ENCODE data around the gene GOLM1. TPM values are rescaled to one million over a fixed set of nuclear protein-coding genes. Genes with fewer than 3 reads are reported as not detected.

GOLM1 gene
- total RNA-seq, 1 experiment from 2014 or later, result 73.4 TPM

GRCh38 chr9:86093788-86094555 lies 5.4 kb downstream of the GOLM1 start:
- Histone ChIP-seq H3K9me3 (ENCODE audit: control insufficient read depth, insufficient read depth, low read depth, low read length) (no peaks in the 10 kb centered on the region), H3K27ac (ENCODE audit: low read length) (peak overlapping the region; percentile 90), H3K27me3 (ENCODE audit: control insufficient read depth, insufficient read depth, low read length) (no peaks in the 10 kb centered on the region), H3K4me3 (ENCODE audit: low read depth in 2 of 2, low read length in 2 of 2) (peak overlapping the region in 1 of 2 experiments; percentile 7; a peak in 1 of 4 replicates), H3K4me1 (ENCODE audit: control insufficient read depth, insufficient read depth, low read length) (peaks cover 23% of the 10 kb centered on the region), H3K36me3 (ENCODE audit: control insufficient read depth, insufficient read depth, low read length) (peaks cover 2% of the 10 kb centered on the region; the same call in 1 of the 2 replicates)
- ChIA-PET POLR2A (no interaction called here), CTCF (no interaction called here)
- TF ChIP-seq, protein P1, sequence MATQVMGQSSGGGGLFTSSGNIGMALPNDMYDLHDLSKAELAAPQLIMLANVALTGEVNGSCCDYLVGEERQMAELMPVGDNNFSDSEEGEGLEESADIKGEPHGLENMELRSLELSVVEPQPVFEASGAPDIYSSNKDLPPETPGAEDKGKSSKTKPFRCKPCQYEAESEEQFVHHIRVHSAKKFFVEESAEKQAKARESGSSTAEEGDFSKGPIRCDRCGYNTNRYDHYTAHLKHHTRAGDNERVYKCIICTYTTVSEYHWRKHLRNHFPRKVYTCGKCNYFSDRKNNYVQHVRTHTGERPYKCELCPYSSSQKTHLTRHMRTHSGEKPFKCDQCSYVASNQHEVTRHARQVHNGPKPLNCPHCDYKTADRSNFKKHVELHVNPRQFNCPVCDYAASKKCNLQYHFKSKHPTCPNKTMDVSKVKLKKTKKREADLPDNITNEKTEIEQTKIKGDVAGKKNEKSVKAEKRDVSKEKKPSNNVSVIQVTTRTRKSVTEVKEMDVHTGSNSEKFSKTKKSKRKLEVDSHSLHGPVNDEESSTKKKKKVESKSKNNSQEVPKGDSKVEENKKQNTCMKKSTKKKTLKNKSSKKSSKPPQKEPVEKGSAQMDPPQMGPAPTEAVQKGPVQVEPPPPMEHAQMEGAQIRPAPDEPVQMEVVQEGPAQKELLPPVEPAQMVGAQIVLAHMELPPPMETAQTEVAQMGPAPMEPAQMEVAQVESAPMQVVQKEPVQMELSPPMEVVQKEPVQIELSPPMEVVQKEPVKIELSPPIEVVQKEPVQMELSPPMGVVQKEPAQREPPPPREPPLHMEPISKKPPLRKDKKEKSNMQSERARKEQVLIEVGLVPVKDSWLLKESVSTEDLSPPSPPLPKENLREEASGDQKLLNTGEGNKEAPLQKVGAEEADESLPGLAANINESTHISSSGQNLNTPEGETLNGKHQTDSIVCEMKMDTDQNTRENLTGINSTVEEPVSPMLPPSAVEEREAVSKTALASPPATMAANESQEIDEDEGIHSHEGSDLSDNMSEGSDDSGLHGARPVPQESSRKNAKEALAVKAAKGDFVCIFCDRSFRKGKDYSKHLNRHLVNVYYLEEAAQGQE (IDR thresholded peaks at IDR 0.05; ENCODE audit: insufficient read depth in 1 of 2, low read depth in 2 of 2, low read length in 1 of 2), result no peak
- peak; percentile 46; the same call in 1 of the 2 replicates for TF ChIP-seq POLR2AphosphoS5 (IDR thresholded peaks at IDR 0.05; ENCODE audit: low read depth, low read length)
- TF ChIP-seq, protein P2, sequence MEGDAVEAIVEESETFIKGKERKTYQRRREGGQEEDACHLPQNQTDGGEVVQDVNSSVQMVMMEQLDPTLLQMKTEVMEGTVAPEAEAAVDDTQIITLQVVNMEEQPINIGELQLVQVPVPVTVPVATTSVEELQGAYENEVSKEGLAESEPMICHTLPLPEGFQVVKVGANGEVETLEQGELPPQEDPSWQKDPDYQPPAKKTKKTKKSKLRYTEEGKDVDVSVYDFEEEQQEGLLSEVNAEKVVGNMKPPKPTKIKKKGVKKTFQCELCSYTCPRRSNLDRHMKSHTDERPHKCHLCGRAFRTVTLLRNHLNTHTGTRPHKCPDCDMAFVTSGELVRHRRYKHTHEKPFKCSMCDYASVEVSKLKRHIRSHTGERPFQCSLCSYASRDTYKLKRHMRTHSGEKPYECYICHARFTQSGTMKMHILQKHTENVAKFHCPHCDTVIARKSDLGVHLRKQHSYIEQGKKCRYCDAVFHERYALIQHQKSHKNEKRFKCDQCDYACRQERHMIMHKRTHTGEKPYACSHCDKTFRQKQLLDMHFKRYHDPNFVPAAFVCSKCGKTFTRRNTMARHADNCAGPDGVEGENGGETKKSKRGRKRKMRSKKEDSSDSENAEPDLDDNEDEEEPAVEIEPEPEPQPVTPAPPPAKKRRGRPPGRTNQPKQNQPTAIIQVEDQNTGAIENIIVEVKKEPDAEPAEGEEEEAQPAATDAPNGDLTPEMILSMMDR (IDR thresholded peaks at IDR 0.05), result no peak
- in situ Hi-C loops (cut with HindIII; ENCODE audit: low pct_unique_long_range_greater_than_20kb, low sequenced_read_pairs) (no loop called here), intact Hi-C loops (cut with micrococcal nuclease; ENCODE audit: unreplicated experiment) (loop anchor here (10.0 kb wide), 1 partner anchor 91 kb away; no protein-coding TSS in a partner anchor)
- peak; percentile 41 for DNase-seq (ENCODE audit: low read depth, low spot score)
- no TSS peak for BruUV-seq (replicated peaks)
- ATAC-seq, result peak; percentile 98

DNA sequence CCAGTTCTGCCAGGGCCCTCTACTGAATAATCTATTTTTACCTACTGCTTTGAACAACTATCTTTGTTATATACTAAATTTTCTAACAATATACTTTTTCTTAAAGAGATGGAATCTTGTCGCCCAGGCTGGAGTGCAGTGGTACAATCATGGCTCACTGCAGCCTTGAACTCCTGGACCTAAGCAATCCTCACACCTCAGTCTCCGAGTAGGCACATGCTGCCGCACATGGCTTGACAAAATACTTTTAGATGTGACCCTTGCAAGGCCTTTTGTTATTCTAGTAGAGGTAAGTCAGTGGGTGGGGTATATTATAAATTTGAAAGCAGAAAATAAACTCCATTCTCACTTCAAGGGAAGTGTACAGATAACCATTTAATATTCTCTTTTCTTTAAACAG lies 7.9 kb downstream of the GOLM1 start:
- DNase-seq (ENCODE audit: low read depth, low spot score) (no peak), ATAC-seq (no peak)
- Histone ChIP-seq H3K36me3 (ENCODE audit: control insufficient read depth, insufficient read depth, low read length) (no peaks in the 10 kb centered on the region), H3K4me3 (ENCODE audit: low read depth in 2 of 2, low read length in 2 of 2) (no peak overlapping the region), H3K4me1 (ENCODE audit: control insufficient read depth, insufficient read depth, low read length) (peaks cover 18% of the 10 kb centered on the region), H3K27ac (ENCODE audit: low read length) (no peak overlapping the region), H3K27me3 (ENCODE audit: control insufficient read depth, insufficient read depth, low read length) (no peaks in the 10 kb centered on the region), H3K9me3 (ENCODE audit: control insufficient read depth, insufficient read depth, low read depth, low read length) (no peaks in the 10 kb centered on the region)
- in situ Hi-C loops (cut with HindIII; ENCODE audit: low pct_unique_long_range_greater_than_20kb, low sequenced_read_pairs) (no loop called here), intact Hi-C loops (cut with micrococcal nuclease; ENCODE audit: unreplicated experiment) (loop anchor here (10.0 kb wide), 1 partner anchor 93 kb away; no protein-coding TSS in a partner anchor)
- BruUV-seq (replicated peaks), result no TSS peak
- TF ChIP-seq TCF7L2 (IDR thresholded peaks at IDR 0.05; ENCODE audit: low read depth, low read length), result no peak
- no peak for TF ChIP-seq SIN3A (IDR thresholded peaks at IDR 0.05; ENCODE audit: borderline replicate concordance, insufficient read depth, low read depth, low read length)
- TF ChIP-seq POLR2AphosphoS5 (IDR thresholded peaks at IDR 0.05; ENCODE audit: low read depth, low read length), result no peak
- TF ChIP-seq, protein P1 (IDR thresholded peaks at IDR 0.05; ENCODE audit: insufficient read depth in 1 of 2, low read depth in 2 of 2, low read length in 1 of 2), result no peak
- TF ChIP-seq, protein P2 (IDR thresholded peaks at IDR 0.05), result no peak
- POLR2A ChIA-PET, result no interaction called here
- CTCF ChIA-PET, result no interaction called here
